IgD-negative memory B cell (primary cell): ENCODE data around the gene PLEKHM3. TPM values are rescaled to one million over a fixed set of nuclear protein-coding genes. Genes with fewer than 3 reads are reported as not detected.
"Not testable (repeated sequence)": the region's sequence is repeated elsewhere in the genome, so short reads cannot be mapped to it uniquely, and the experiment has no call there.

Experiments
- H3K27ac Mint-ChIP-seq, 3 donors: one replicate each; pipeline ENCODE4 v1.8.0; 2020 to 2022; ENCODE audit warnings: mild to moderate bottlenecking in 3 of 3, mixed read lengths in 3 of 3, moderate library complexity in 1 of 3
- H3K27me3 Mint-ChIP-seq: one replicate; pipeline ENCODE4 v1.8.0; 2021; ENCODE audit warnings: mixed read lengths
- H3K36me3 Mint-ChIP-seq: one replicate; pipeline ENCODE4 v1.8.0; 2020; ENCODE audit warnings: mild to moderate bottlenecking, mixed read lengths
- H3K4me1 Mint-ChIP-seq, 3 donors: one replicate each; pipeline ENCODE4 v1.8.0; 2020 to 2022; ENCODE audit warnings: mixed read lengths in 3 of 3, mild to moderate bottlenecking in 1 of 3
- H3K4me3 Mint-ChIP-seq, 4 donors: one replicate each; pipeline ENCODE4 v1.8.0; 2020 to 2022; ENCODE audit warnings: mild to moderate bottlenecking in 4 of 4, mixed read lengths in 4 of 4, moderate library complexity in 3 of 4
- H3K9me3 Mint-ChIP-seq, 3 donors: one replicate each; pipeline ENCODE4 v1.8.0; 2020 to 2021; ENCODE audit warnings: mixed read lengths in 3 of 3, mild to moderate bottlenecking in 1 of 3
- polyA plus RNA-seq: library from polyadenylated mRNA; unstranded; fragments of 300-500 nt; fragmentation: Illumina TruSeq; gene quantifications from one replicate; pipeline ENCODE4 v1.2.3, GENCODE V29; 2021

The PLEKHM3 gene
- polyA plus RNA-seq, 1 donor from 2014 or later = 2.5 TPM

DNA sequence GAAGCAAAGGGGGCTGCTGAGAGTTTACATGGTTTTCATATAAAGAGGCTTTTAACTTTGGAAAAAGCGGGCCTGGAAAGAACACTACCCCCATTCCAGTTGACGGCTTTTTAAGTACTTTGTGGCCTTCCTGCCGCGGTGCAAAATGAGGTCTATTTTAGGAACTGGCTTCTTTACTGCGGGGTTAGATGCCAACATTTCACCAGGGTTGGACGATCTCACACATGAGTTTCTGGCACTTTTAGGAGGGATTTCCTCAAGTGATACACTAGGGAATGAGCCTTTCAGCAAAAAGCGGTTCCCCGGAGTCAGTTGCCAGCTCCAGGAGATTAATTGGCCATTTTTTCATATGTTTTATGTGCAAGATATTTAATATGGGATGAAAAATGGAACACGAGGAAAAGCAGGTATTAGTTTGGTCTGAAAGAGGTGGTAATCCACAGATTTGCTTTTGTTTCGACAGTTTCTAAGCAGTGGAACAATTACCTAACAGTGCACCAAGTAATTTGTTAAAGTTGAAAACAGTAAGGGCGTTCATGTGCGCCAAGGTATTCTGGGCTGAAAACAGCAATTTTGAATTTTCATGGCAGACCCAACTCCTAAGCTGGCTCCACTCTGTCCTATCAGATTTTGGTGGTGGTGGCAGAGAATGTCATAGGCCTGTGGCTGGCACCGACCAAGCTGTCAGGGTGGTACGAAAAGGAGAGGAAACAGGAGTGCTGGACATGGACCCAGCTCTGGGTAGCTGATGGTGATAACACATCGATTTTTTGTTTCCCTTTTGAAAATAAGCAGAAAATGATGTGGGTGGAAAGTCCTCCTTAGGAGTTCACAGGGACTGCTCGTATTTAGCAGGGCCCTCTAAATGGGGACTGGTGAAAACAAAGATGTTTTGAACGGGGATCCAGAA lies 200.0 kb downstream of the PLEKHM3 start:
- peaks cover 12% of the 10 kb centered on the region for H3K36me3 Mint-ChIP-seq
- peak overlapping the region in 1 of 3 donors; percentile 39 for H3K27ac Mint-ChIP-seq
- no peak overlapping the region for H3K4me3 Mint-ChIP-seq
- no peaks in the 10 kb centered on the region for H3K27me3 Mint-ChIP-seq
- H3K9me3 Mint-ChIP-seq = no peaks in the 10 kb centered on the region
- no peaks in the 10 kb centered on the region for H3K4me1 Mint-ChIP-seq

GRCh38 chr2:207823865-207824264 lies 201.5 kb downstream of the PLEKHM3 start:
- Mint-ChIP-seq H3K4me3 (no peak overlapping the region), H3K9me3 (no peaks in the 10 kb centered on the region), H3K27ac (peak overlapping the region in 1 of 3 donors; percentile 27), H3K36me3 (peaks cover 12% of the 10 kb centered on the region), H3K4me1 (no peaks in the 10 kb centered on the region), H3K27me3 (no peaks in the 10 kb centered on the region)

- Mint-ChIP-seq H3K4me3 (no peak overlapping the region), H3K27ac (no peak overlapping the region), H3K9me3 (no peaks in the 10 kb centered on the region), H3K27me3 (no peaks in the 10 kb centered on the region), H3K4me1 (peaks cover 0 to 2% (median 0%) of the 10 kb centered on the region in 3 donors), H3K36me3 (peaks cover 15% of the 10 kb centered on the region)
Measured at GRCh38 chr2:207819839-207820784, 205.2 kb downstream of the PLEKHM3 start.

GRCh38 chr2:207819021-207819797 lies 206.1 kb downstream of the PLEKHM3 start:
- Mint-ChIP-seq H3K27me3 (no peaks in the 10 kb centered on the region), H3K4me3 (no peak overlapping the region), H3K36me3 (peaks cover 10% of the 10 kb centered on the region), H3K27ac (no peak overlapping the region), H3K4me1 (peaks cover 0 to 2% (median 0%) of the 10 kb centered on the region in 3 donors), H3K9me3 (no peaks in the 10 kb centered on the region)

GRCh38 chr2:207816546-207816945 lies 208.8 kb downstream of the PLEKHM3 start:
- Mint-ChIP-seq H3K27me3 (no peaks in the 10 kb centered on the region), H3K4me1 (peaks cover 0 to 2% (median 0%) of the 10 kb centered on the region in 3 donors), H3K4me3 (no peak overlapping the region), H3K9me3 (no peaks in the 10 kb centered on the region), H3K27ac (no peak overlapping the region), H3K36me3 (peaks cover 3% of the 10 kb centered on the region)

- peak overlapping the region in 1 of 3 donors; percentile 52 for H3K27ac Mint-ChIP-seq
- no peaks in the 10 kb centered on the region for H3K27me3 Mint-ChIP-seq
- no peak overlapping the region for H3K4me3 Mint-ChIP-seq
- no peaks in the 10 kb centered on the region for H3K9me3 Mint-ChIP-seq
- peaks cover 3% of the 10 kb centered on the region for H3K36me3 Mint-ChIP-seq
- H3K4me1 Mint-ChIP-seq = peaks cover 0 to 3% (median 2%) of the 10 kb centered on the region in 3 donors
Measured at GRCh38 chr2:207815254-207815653, 210.1 kb downstream of the PLEKHM3 start.

- H3K4me3 Mint-ChIP-seq = no peak overlapping the region
- peak overlapping the region in 1 of 3 donors; percentile 77 for H3K27ac Mint-ChIP-seq
- no peaks in the 10 kb centered on the region for H3K27me3 Mint-ChIP-seq
- H3K4me1 Mint-ChIP-seq = peaks cover 0 to 4% (median 2%) of the 10 kb centered on the region in 3 donors
- H3K9me3 Mint-ChIP-seq = no peaks in the 10 kb centered on the region
- H3K36me3 Mint-ChIP-seq = peaks cover 3% of the 10 kb centered on the region
Measured at GRCh38 chr2:207813942-207814341, 211.4 kb downstream of the PLEKHM3 start.

- Mint-ChIP-seq H3K4me3 (no peak overlapping the region), H3K9me3 (no peaks in the 10 kb centered on the region), H3K27ac (peak overlapping the region in 1 of 3 donors; percentile 77), H3K36me3 (peaks cover 3% of the 10 kb centered on the region), H3K27me3 (peaks cover 1% of the 10 kb centered on the region), H3K4me1 (peaks cover 0 to 4% (median 2%) of the 10 kb centered on the region in 3 donors)
Measured at GRCh38 chr2:207813221-207813916, 212.0 kb downstream of the PLEKHM3 start.

GRCh38 chr2:207812726-207813080 lies 212.6 kb downstream of the PLEKHM3 start:
- Mint-ChIP-seq H3K9me3 (no peaks in the 10 kb centered on the region), H3K4me1 (peaks cover 0 to 3% (median 2%) of the 10 kb centered on the region in 3 donors), H3K27me3 (peaks cover 4% of the 10 kb centered on the region), H3K27ac (no peak overlapping the region), H3K4me3 (no peak overlapping the region), H3K36me3 (peaks cover 1% of the 10 kb centered on the region)

- no peak overlapping the region for H3K4me3 Mint-ChIP-seq
- H3K27ac Mint-ChIP-seq = no peak overlapping the region
- H3K9me3 Mint-ChIP-seq = no peaks in the 10 kb centered on the region
- peaks cover 0 to 2% (median 2%) of the 10 kb centered on the region in 3 donors for H3K4me1 Mint-ChIP-seq
- no peaks in the 10 kb centered on the region for H3K36me3 Mint-ChIP-seq
- peaks cover 7% of the 10 kb centered on the region for H3K27me3 Mint-ChIP-seq
Measured at GRCh38 chr2:207812058-207812725, 213.1 kb downstream of the PLEKHM3 start.

- not testable (repeated sequence) for H3K27ac Mint-ChIP-seq, H3K27me3 Mint-ChIP-seq, H3K36me3 Mint-ChIP-seq, H3K9me3 Mint-ChIP-seq, H3K4me1 Mint-ChIP-seq, H3K4me3 Mint-ChIP-seq
Measured at GRCh38 chr2:207811658-207812057, 213.7 kb downstream of the PLEKHM3 start.

DNA sequence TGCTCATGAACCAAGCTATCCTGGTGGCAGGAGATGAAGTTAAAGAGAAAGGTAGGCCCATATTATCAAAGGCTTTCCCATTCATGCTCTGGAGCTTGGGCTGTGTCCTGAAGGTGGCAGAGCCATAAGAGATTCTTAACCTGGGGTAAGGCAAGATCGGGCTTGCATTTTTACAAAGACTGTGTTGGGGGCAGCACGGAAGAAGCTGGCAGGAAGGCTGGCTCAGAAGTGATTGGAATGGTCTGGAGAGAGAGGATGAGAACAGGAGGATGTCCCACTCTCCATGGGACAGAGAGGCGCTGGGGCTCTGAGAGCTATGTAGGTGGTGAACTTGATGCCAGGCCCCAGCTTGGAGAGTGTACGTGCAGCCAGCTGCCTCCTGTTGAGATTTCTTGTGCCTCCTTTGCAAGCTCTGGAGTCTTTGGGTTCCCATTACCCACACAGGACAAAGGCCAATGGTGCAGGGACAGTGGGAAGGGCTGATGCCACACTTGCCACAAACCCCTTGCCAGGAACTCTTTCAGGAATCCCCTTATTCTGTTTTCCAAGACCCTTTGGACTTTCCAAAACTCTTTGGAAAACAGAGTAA lies 215.0 kb downstream of the PLEKHM3 start:
- Mint-ChIP-seq H3K36me3 (no peaks in the 10 kb centered on the region), H3K27me3 (peaks cover 7% of the 10 kb centered on the region), H3K4me1 (peaks cover 0 to 2% (median 2%) of the 10 kb centered on the region in 3 donors), H3K9me3 (no peaks in the 10 kb centered on the region), H3K4me3 (no peak overlapping the region), H3K27ac (no peak overlapping the region)

DNA sequence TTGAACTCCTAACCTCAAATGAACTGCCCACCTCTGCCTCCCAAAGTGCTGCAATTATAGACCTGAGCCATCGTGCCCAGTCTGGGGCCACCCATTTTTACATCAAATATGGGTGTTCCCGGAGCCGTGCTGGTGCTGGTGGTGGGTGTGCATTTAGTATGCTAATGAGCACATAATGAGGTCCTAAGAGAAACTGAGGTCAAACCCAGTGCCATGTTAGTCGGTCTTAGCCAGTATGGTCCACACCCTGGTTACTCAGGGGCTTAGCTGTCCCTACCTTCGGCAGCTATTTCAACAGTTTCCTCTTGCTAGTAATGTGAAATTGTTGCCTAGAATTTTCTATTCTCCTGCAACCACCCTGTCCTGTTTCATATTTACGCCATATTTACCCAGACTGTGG lies 217.2 kb downstream of the PLEKHM3 start:
- Mint-ChIP-seq H3K27ac (no peak overlapping the region), H3K9me3 (peaks cover 0 to 2% (median 0%) of the 10 kb centered on the region in 3 donors), H3K36me3 (no peaks in the 10 kb centered on the region), H3K4me1 (peaks cover 0 to 2% (median 2%) of the 10 kb centered on the region in 3 donors), H3K4me3 (no peak overlapping the region), H3K27me3 (peaks cover 10% of the 10 kb centered on the region)
